HepG2 (cell line): ENCODE results near the gene RELL1.

Experiments
- CBX2 ChIP-seq, 2 experiments: fragments of 200-600 bp in 1 of 2; sonication (generic); formaldehyde crosslinking in 1 of 2; IDR thresholded peaks; 2 replicates each; pipeline versions ENCODE4 v1.7.0 to v1.8.1; 2018 to 2022; ENCODE audit warnings: low read depth in 2 of 2, low read length in 1 of 2, mild to moderate bottlenecking in 1 of 2, missing genetic modification reagents in 1 of 2
- EZH2 ChIP-seq: conservative IDR thresholded peaks from 2 replicates; pipeline ENCODE4 v1.6.1; 2012; ENCODE audit warnings: mild to moderate bottlenecking, low read depth, low read length, moderate library complexity
- FOSL2 ChIP-seq: sonication (generic); formaldehyde crosslinking; IDR thresholded peaks from 2 replicates; pipeline ENCODE4 v1.4.0; 2020; ENCODE audit warnings: missing genetic modification reagents
- JUNB ChIP-seq: sonication (generic); formaldehyde crosslinking; IDR thresholded peaks from 2 replicates; pipeline ENCODE4 v1.8.0; 2022; ENCODE audit warnings: missing genetic modification reagents, mild to moderate bottlenecking, borderline replicate concordance
- PAF1 ChIP-seq: IDR thresholded peaks from 2 replicates; pipeline ENCODE4 v1.6.1; 2016; ENCODE audit warnings: missing genetic modification reagents, missing compliant biosample characterization
- RAD21 ChIP-seq: fragments of 450-650 bp; formaldehyde crosslinking; IDR thresholded peaks from 2 replicates; pipeline ENCODE4 v1.5.0; 2020; ENCODE audit warnings: mild to moderate bottlenecking
- SRSF4 ChIP-seq: fragments of 200-400 bp; formaldehyde crosslinking; IDR thresholded peaks from one replicate; pipeline ENCODE4 v1.6.1; 2018; ENCODE audit warnings: mild to moderate bottlenecking, low read depth, low read length, moderate library complexity; ENCODE audit not compliant: poor library complexity, severe bottlenecking
- TCF7L2 ChIP-seq: IDR thresholded peaks from 2 replicates; pipeline ENCODE4 v1.6.1; 2011; ENCODE audit warnings: mild to moderate bottlenecking, low read depth, low read length, moderate library complexity
- ZNF414 ChIP-seq: sonication (generic); formaldehyde crosslinking; IDR thresholded peaks from 2 replicates; pipeline ENCODE4 v1.5.0; 2020; ENCODE audit warnings: missing genetic modification reagents

GRCh38 chr4:37667197-37668100 lies 18.7 kb downstream of the RELL1 start:
- TF ChIP-seq SRSF4 (no peak), PAF1 (CRISPR knock-in tag) (no peak), CBX2 (IDR thresholded peaks at IDR 0.05; ENCODE audit: low read depth, low read length) (no peak), CBX2 (CRISPR knock-in tag; IDR thresholded peaks at IDR 0.05; ENCODE audit: low read depth) (no peak), ZNF414 (CRISPR knock-in tag) (no peak), EZH2 (no peak), TCF7L2 (no peak), JUNB (CRISPR knock-in tag) (no peak), FOSL2 (CRISPR knock-in tag) (no peak), RAD21 (no peak)
